ENCODE results near the gene PELO. TPM values are rescaled to one million over a fixed set of nuclear protein-coding genes. Genes with fewer than 3 reads are reported as not detected.

The PELO gene
- total and polyA plus RNA-seq, 9 of the 15 experiments (the other 6 are each of a cell fraction or from before 2014, with no cell fraction given), result 5.8 to 14.6 (median 9.6) TPM

DNA sequence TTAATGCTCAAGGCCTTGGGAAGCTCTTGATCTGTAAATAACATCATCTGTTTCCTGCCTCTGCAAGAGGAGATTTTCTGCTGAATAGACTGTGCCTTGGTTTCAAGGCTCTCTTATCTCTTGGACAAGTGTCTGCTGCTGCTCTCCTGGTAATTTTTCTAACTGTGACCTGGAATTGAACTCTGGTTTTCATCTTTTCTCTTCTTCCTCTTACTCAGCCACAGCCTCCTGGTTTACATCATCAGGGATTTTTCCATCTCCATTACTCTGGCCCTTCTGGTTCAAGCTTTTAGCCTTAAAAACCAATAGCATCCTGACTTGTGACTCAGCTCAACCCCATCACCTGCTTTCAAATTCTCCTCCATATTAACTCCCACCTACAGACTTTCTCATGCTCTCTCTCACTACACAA, 49.6 kb upstream of the PELO start (continued):
- TF ChIP-seq MXD1 (CRISPR knock-in tag; IDR thresholded peaks at IDR 0.05; ENCODE audit: borderline replicate concordance, poor library complexity, severe bottlenecking) (no peak), NR2F6 (CRISPR knock-in tag; IDR thresholded peaks at IDR 0.05) (no peak), ZC3H4 (CRISPR knock-in tag; IDR thresholded peaks at IDR 0.05; ENCODE audit: borderline replicate concordance) (no peak)

DNA sequence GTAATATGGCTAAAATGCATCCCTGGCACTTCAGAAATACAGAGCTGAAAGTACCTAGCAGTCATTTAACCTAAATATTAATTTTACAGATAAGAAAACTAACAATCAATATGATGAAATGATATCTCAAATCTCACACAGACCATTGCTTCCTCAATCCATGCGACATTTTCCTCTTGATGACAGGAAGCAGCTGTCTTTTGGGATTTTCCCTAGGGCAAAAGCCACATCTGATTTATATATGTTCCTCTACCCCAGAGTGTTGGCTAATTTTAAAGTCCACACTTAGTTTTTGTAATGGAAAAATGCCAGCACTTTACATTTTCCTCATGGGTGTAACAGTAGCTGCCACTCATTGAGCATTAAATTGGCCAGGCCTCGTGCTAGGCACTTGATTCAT, 47.7 kb upstream of the PELO start:
- CTCF ChIA-PET (ENCODE audit: low intra/inter-chr PET ratio), result no interaction called here
- TF ChIP-seq ZNF263 (CRISPR knock-in tag; IDR thresholded peaks at IDR 0.05; ENCODE audit: borderline replicate concordance) (no peak), NCOA2 (IDR thresholded peaks at IDR 0.05; ENCODE audit: partially characterized antibody in 2 of 2) (no peak), FOXK2 (conservative IDR thresholded peaks at IDR 0.05 in 1 of 2, IDR thresholded peaks at IDR 0.05 in 1 of 2; ENCODE audit: low read depth in 2 of 2) (no peak), GATAD2A (IDR thresholded peaks at IDR 0.05) (no peak), NEUROD1 (IDR thresholded peaks at IDR 0.05; ENCODE audit: borderline replicate concordance, low read depth, low read length, partially characterized antibody) (no peak), PHF21A (IDR thresholded peaks at IDR 0.05; ENCODE audit: borderline replicate concordance, low read depth) (no peak), MTA3 (IDR thresholded peaks at IDR 0.05; ENCODE audit: borderline replicate concordance) (no peak), UBTF (IDR thresholded peaks at IDR 0.05; ENCODE audit: borderline replicate concordance in 1 of 2, low read depth in 2 of 2, low read length in 2 of 2) (no peak), STAG1 (CRISPR knock-in tag; IDR thresholded peaks at IDR 0.05; ENCODE audit: borderline replicate concordance) (no peak), LARP7 (IDR thresholded peaks at IDR 0.05) (no peak)
- TF ChIP-seq, protein P1, sequence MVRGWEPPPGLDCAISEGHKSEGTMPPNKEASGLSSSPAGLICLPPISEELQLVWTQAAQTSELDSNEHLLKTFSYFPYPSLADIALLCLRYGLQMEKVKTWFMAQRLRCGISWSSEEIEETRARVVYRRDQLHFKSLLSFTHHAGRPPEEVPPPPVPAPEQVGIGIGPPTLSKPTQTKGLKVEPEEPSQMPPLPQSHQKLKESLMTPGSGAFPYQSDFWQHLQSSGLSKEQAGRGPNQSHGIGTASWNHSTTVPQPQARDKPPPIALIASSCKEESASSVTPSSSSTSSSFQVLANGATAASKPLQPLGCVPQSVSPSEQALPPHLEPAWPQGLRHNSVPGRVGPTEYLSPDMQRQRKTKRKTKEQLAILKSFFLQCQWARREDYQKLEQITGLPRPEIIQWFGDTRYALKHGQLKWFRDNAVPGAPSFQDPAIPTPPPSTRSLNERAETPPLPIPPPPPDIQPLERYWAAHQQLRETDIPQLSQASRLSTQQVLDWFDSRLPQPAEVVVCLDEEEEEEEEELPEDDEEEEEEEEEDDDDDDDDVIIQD (CRISPR knock-in tag; IDR thresholded peaks at IDR 0.05), result no peak
- TF ChIP-seq, protein P2, sequence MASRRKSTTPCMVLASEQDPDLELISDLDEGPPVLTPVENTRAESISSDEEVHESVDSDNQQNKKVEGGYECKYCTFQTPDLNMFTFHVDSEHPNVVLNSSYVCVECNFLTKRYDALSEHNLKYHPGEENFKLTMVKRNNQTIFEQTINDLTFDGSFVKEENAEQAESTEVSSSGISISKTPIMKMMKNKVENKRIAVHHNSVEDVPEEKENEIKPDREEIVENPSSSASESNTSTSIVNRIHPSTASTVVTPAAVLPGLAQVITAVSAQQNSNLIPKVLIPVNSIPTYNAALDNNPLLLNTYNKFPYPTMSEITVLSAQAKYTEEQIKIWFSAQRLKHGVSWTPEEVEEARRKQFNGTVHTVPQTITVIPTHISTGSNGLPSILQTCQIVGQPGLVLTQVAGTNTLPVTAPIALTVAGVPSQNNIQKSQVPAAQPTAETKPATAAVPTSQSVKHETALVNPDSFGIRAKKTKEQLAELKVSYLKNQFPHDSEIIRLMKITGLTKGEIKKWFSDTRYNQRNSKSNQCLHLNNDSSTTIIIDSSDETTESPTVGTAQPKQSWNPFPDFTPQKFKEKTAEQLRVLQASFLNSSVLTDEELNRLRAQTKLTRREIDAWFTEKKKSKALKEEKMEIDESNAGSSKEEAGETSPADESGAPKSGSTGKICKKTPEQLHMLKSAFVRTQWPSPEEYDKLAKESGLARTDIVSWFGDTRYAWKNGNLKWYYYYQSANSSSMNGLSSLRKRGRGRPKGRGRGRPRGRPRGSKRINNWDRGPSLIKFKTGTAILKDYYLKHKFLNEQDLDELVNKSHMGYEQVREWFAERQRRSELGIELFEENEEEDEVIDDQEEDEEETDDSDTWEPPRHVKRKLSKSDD (conservative IDR thresholded peaks at IDR 0.05; ENCODE audit: low read length), result no peak

More for the DNA sequence above, 47.7 kb upstream of the PELO start:
- no peaks in the 10 kb centered on the region for H3K27me3 ChIP-seq (ENCODE audit: control insufficient read depth in 2 of 2, insufficient read depth in 2 of 2, low read length in 2 of 2)
- BruUV-seq (replicated peaks), result no TSS peak
- H3K9me1 ChIP-seq (ENCODE audit: control insufficient read depth, insufficient read depth, low read length), result no peaks in the 10 kb centered on the region
- WGBS (ENCODE audit: insufficient coverage, low coverage, missing lambda C conversion rate), result 0% methylated on average over 2 of the region's 2 CpGs
- no peaks in the 10 kb centered on the region for H3K4me1 ChIP-seq (replicated peaks in 1 of 2; ENCODE audit: control insufficient read depth in 2 of 2, insufficient read depth in 2 of 2, low read length in 2 of 2)
- no peaks in the 10 kb centered on the region for H3K79me2 ChIP-seq (ENCODE audit: control insufficient read depth, insufficient read depth, low read length)
- POLR2A ChIA-PET, result interaction anchor here (1.1 kb wide), 1 partner anchor 18 kb away, joined by 3 read pairs; no protein-coding TSS in a partner anchor
- DNase-seq (ENCODE audit: extremely low read depth in 1 of 4, low spot score in 3 of 4) (no peak), ATAC-seq (no peak), FAIRE-seq (no peak)
- no peak overlapping the region for H3K4me3 ChIP-seq
- H3K4me2 ChIP-seq (ENCODE audit: insufficient read depth, low read length), result no peak overlapping the region
- H3K9me3 ChIP-seq (replicated peaks; ENCODE audit: control insufficient read depth, insufficient read depth, low read depth, low read length), result no peaks in the 10 kb centered on the region
- H3K9ac ChIP-seq (ENCODE audit: insufficient read depth in 1 of 2, low read depth in 2 of 2, low read length in 2 of 2), result no peak overlapping the region
- no peaks in the 10 kb centered on the region for H4K20me1 ChIP-seq (replicated peaks; ENCODE audit: control insufficient read depth, insufficient read depth, low read length)
- in situ Hi-C loops (cut with MboI) (no loop called here), intact Hi-C loops (cut with micrococcal nuclease) (no loop called here)
- no peak overlapping the region for H3K27ac ChIP-seq (ENCODE audit: extremely low read depth, low read depth, low read length)
- H2AFZ ChIP-seq (ENCODE audit: low read depth, low read length), result no peak overlapping the region
- H3K36me3 ChIP-seq (ENCODE audit: control insufficient read depth, insufficient read depth, low read length), result no peaks in the 10 kb centered on the region
